Esophagus squamous epithelium (tissue), 5 donors: ENCODE results near the gene STXBP6. TPM values are rescaled to one million over a fixed set of nuclear protein-coding genes. Genes with fewer than 3 reads are reported as not detected.
A peak's percentile ranks its signal among the peaks of the same experiment; 100 is the strongest.

Source experiments
- DNase-seq: peaks from one replicate; lab custom pipeline; 2025; lab: John Stamatoyannopoulos, UW
- H3K27ac ChIP-seq, 4 donors: fragments of 200-600 bp; sonication (generic); one replicate each; pipeline ENCODE4 v1.5.1; 2016 to 2019; ENCODE audit warnings: mild to moderate bottlenecking in 1 of 4
- H3K27me3 ChIP-seq, 4 donors: fragments of 200-600 bp; sonication (generic); 1 replicate in 3 of 4; 2 replicates in 1 of 4; pipeline versions ENCODE4 v1.5.1 to v1.6.0; 2017 to 2021; ENCODE audit warnings: antibody characterized with exemption in 1 of 4
- H3K36me3 ChIP-seq, 3 donors: fragments of 200-600 bp; sonication (generic); one replicate each; pipeline ENCODE4 v1.5.1; 2016 to 2019
- H3K4me1 ChIP-seq, 3 donors: fragments of 200-600 bp; sonication (generic); one replicate each; pipeline ENCODE4 v1.5.1; 2017 to 2019
- H3K4me3 ChIP-seq, 4 donors: fragments of 200-600 bp; sonication (generic); 1 replicate in 3 of 4; 2 replicates in 1 of 4; pipeline ENCODE4 v1.5.1; 2016 to 2019; ENCODE audit warnings: mild to moderate bottlenecking in 2 of 4, moderate library complexity in 1 of 4
- H3K9me3 ChIP-seq, 3 donors: fragments of 200-600 bp; sonication (generic); one replicate each; pipeline ENCODE4 v1.5.1; 2016 to 2019
- CTCF ChIP-seq, 6 experiments: fragments of 450-650 bp in 4 of 6; fragments of 200-600 bp in 2 of 6; sonication (generic) in 2 of 6; IDR thresholded peaks; one replicate each; pipeline ENCODE4 v1.5.1; 2016 to 2019; ENCODE audit warnings: antibody characterized with exemption in 6 of 6, mild to moderate bottlenecking in 4 of 6, moderate library complexity in 4 of 6
- POLR2A ChIP-seq, 4 donors: fragments of 450-650 bp; IDR thresholded peaks; one replicate each; pipeline ENCODE4 v1.6.1; 2017; ENCODE audit warnings: antibody characterized with exemption in 4 of 4, mild to moderate bottlenecking in 4 of 4, moderate library complexity in 3 of 4
- WGBS, 2 donors: methylation state at CpG; one replicate each; pipeline ENCODE4 v1.1.5; 2018; 5-methylcytosine and 5-hydroxymethylcytosine counted together
- intact Hi-C: fragments of 100-400 bp; cut with DNase I; formaldehyde crosslinking; loops from one replicate; pipeline ENCODE4 v1.15.0; 2022
- total RNA-seq, 4 donors: library from RNA; depleted of rRNA; stranded (reverse); fragments of >200 nt; gene quantifications; one replicate each; pipeline ENCODE4 v1.1.0, GENCODE V29; 2016
- donor health status: DM: yes; HTN: yes; CAD: no.

Gene STXBP6
- total RNA-seq, 4 donors from 2014 or later: 1.2 to 9.7 (median 2.8) TPM

DNA sequence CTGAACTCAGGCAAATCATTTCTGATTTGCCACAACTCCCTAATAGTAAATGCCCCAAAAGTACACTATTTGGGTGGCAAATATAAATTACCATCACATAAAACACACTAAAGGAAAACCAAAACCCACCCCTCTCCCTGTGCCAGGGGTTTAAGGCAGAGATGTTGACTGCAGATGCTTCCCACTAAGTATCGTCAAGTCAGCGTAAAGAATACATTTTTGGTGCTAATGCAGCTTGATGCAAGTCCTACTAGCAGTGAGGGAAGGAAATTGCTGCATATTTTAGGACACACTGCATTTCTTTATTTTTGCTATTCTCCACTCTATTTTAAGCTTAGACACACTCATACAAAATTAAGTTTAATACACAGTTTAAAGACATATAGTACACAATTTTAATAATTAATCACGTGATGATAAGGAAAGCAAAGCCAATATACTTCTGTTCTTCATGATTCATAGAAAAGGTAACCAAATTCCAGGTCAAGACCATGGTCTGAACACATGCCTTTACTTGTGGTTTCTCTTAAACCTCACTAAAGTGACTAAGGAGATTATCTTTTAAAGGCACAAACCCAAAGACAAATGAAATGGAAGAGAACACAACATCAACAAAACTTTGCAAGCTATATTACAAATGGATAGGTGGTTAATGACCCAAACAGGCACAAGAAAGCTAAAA, 162.2 kb downstream of the STXBP6 start:
- DNase-seq: no peak
- TF ChIP-seq CTCF (IDR thresholded peaks at IDR 0.05): no peak
- no peak for TF ChIP-seq POLR2A (IDR thresholded peaks at IDR 0.05)
- H3K9me3 ChIP-seq: peaks cover 0 to 14% (median 0%) of the 10 kb centered on the region in 3 donors
- no peak overlapping the region for H3K27ac ChIP-seq
- intact Hi-C loops: no loop called here
- H3K4me1 ChIP-seq: no peaks in the 10 kb centered on the region
- no peaks in the 10 kb centered on the region for H3K27me3 ChIP-seq
- no peaks in the 10 kb centered on the region for H3K36me3 ChIP-seq
- H3K4me3 ChIP-seq: no peak overlapping the region
- 71 to 78% methylated on average over 3 of the region's 3 CpGs for WGBS, 2 donors

DNA sequence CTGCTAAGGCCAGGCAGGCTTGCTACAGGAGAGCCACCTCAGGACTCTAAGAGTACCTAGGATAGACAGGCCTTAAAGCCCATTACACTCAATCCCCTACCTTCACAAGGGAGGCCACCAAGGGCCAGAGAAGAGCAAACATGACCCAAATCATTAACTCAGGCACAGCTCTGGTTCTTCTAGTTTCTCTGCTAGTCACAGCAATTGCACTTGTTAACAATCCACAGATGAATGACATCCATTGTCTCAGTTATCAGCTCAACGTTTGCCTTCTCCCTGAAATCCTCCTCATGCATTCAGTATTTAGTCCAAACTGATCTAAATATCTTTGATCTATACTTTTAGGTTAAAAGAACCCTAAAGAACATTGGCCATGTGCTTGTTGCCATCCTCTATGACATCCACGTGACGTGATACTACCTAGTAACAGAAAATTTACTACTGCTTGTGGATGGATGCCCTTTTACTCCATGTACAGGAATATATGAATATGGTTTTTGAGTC, 164.5 kb downstream of the STXBP6 start:
- WGBS, 2 donors: 71 to 72% methylated on average over 3 of the region's 3 CpGs
- no peaks in the 10 kb centered on the region for H3K36me3 ChIP-seq
- peaks cover 0 to 6% (median 0%) of the 10 kb centered on the region in 3 donors for H3K4me1 ChIP-seq
- intact Hi-C loops: no loop called here
- no peak overlapping the region for H3K4me3 ChIP-seq
- H3K27me3 ChIP-seq: no peaks in the 10 kb centered on the region
- TF ChIP-seq POLR2A (IDR thresholded peaks at IDR 0.05): no peak
- no peak overlapping the region for H3K27ac ChIP-seq
- H3K9me3 ChIP-seq: peaks cover 0 to 3% (median 0%) of the 10 kb centered on the region in 3 donors
- no peak for DNase-seq

DNA sequence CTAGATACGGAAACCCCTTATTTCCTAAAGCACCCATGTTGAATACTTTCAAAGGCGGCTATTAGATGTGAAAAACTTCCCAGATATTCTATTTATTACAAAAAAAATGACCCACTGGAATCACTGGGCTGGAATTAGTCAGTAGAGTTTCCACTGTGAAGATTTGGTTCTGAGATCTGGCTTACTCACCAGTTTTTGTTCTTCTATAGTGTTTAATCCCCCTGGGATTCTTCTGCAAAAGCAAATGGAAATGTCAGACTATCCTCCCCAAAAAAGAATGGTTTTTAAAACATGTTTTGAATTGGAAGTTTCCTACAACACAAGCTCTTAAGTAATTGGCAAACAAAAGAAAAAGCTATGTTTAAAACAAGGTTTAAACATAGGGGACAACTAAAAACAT, 166.4 kb downstream of the STXBP6 start:
- TF ChIP-seq CTCF (IDR thresholded peaks at IDR 0.05) (no peak), POLR2A (IDR thresholded peaks at IDR 0.05) (no peak)
- H3K27ac ChIP-seq: no peak overlapping the region

GRCh38 chr14:24881116-24881893, 168.6 kb downstream of the STXBP6 start:
- Histone ChIP-seq H3K4me1 (peaks cover 0 to 9% (median 0%) of the 10 kb centered on the region in 3 donors), H3K27me3 (no peaks in the 10 kb centered on the region), H3K36me3 (no peaks in the 10 kb centered on the region), H3K27ac (no peak overlapping the region), H3K9me3 (no peaks in the 10 kb centered on the region), H3K4me3 (no peak overlapping the region)
- intact Hi-C loops: no loop called here
- DNase-seq: no peak
- WGBS, 2 donors: 96 to 97% methylated on average over 2 of the region's 2 CpGs
- TF ChIP-seq POLR2A (IDR thresholded peaks at IDR 0.05) (no peak), CTCF (IDR thresholded peaks at IDR 0.05) (no peak)

More for the DNA sequence above, 166.4 kb downstream of the STXBP6 start:
- no peak overlapping the region for H3K4me3 ChIP-seq
- H3K36me3 ChIP-seq: no peaks in the 10 kb centered on the region
- H3K27me3 ChIP-seq: no peaks in the 10 kb centered on the region
- no peaks in the 10 kb centered on the region for H3K9me3 ChIP-seq
- no peak for DNase-seq
- WGBS, 2 donors: 88 to 89% methylated on average over 2 of the region's 2 CpGs
- intact Hi-C loops: no loop called here
- peaks cover 0 to 9% (median 0%) of the 10 kb centered on the region in 3 donors for H3K4me1 ChIP-seq

DNA sequence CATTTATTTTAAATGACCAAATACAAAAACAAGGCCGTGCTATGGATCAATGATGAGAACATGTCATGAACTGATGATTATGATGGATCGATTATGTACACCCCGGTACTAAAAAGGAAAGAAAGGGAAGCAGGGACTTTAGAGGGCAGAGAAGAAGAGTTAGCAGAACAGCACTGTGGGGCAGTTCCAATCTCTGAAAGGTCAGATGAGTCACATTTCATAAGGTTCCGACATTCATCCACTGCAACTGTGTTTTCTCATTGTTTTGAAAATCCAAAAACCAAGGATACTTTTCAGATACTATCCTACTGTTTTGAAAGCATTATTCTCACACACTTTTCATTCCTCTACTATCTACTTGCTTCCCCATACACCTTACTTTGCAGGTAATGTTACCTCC, 169.3 kb downstream of the STXBP6 start:
- no peak for DNase-seq
- Histone ChIP-seq H3K9me3 (no peaks in the 10 kb centered on the region), H3K36me3 (no peaks in the 10 kb centered on the region), H3K4me3 (no peak overlapping the region), H3K4me1 (peaks cover 0 to 9% (median 2%) of the 10 kb centered on the region in 3 donors), H3K27me3 (no peaks in the 10 kb centered on the region), H3K27ac (peak overlapping the region in 1 of 4 donors; percentile 33)
- intact Hi-C loops: no loop called here
- WGBS, 2 donors: 70 to 80% methylated on average over 4 of the region's 4 CpGs
- TF ChIP-seq POLR2A (IDR thresholded peaks at IDR 0.05) (no peak), CTCF (IDR thresholded peaks at IDR 0.05) (no peak)
